Measurements from ENCODE around the gene LIN28A.

DNA sequence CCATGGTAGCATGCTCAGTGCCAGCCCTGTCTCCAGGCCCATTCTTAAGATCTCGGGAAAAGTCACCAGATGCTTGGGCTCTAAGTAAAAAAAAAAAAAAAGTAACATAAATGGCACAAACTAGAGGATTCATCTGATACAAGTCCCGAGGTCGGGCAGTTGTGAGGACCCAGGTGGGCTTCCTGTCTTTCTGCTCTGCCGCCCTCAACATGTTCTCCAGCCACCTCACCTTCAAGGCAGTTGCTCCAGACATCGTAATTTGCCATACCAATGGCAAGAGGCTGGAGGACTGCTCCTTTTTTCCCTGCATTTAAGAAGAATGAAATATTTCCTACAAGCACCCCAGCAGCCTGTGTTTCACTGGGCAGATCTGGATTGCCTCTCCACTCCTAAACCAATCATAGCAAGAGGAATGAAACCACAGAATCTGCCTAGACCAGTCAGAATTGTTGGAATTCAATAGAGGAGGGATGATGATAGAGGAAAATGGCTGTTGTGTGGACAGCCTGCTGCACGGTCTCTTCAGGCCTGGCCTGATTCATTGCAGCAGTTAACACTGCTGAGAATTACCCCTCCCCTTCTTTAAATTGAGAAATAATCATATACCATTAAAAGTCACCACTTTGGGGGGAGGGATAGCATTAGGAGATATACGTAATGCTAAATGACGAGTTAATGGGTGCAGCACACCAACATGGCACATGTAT lies 67.0 kb downstream of the LIN28A start:
- TF ChIP-seq GATA2 (IDR thresholded peaks at IDR 0.05; ENCODE audit: low read depth, low read length) (no peak), GATA3 (IDR thresholded peaks at IDR 0.05; ENCODE audit: low read depth, low read length) (no peak)
